Measurements from ENCODE around the gene TMEM126B. TPM values are rescaled to one million over a fixed set of nuclear protein-coding genes. Genes with fewer than 3 reads are reported as not detected.

TMEM126B gene
- total and polyA plus RNA-seq, 10 of the 15 experiments (the other 5 are each of a cell fraction or from before 2014, with no cell fraction given), result 36.9 to 117 (median 70.3) TPM

GRCh38 chr11:85665733-85666132 lies 37.3 kb downstream of the TMEM126B start (continued):
- TF ChIP-seq E4F1 (IDR thresholded peaks at IDR 0.05; ENCODE audit: borderline replicate concordance, partially characterized antibody), result no peak

DNA sequence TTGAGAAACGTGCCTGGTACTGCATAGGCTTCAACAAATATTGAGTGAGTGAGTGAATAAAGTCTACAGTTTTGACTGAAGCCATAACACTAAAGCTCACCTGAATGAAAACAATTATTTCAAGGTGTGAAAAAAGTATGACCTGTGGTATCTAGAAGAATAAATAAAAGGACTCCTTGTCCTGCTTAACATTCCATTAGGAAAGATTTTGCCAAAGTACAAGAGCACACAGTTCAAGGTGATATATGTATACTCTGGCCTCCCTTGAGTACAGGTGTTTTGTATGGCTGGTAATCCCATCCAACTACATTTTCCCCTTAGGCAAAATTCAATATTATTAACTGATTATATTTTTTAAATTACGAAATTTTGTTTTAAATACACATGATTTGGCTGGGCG lies 38.3 kb downstream of the TMEM126B start:
- Histone ChIP-seq H3K4me3 (no peak overlapping the region), H3K9ac (ENCODE audit: control insufficient read depth, insufficient read depth, low read length) (no peak overlapping the region), H3K9me3 (replicated peaks; ENCODE audit: control insufficient read depth, insufficient read depth, low read length) (no peaks in the 10 kb centered on the region), H3K79me2 (ENCODE audit: control insufficient read depth, insufficient read depth, low read length) (peaks cover 35% of the 10 kb centered on the region), H2AFZ (ENCODE audit: control insufficient read depth, low read depth, low read length) (peak overlapping the region; percentile 99; the same call in 1 of the 2 replicates), H3K4me1 (ENCODE audit: control insufficient read depth, insufficient read depth, low read length) (no peaks in the 10 kb centered on the region), H3K36me3 (ENCODE audit: control insufficient read depth in 2 of 2, insufficient read depth in 2 of 2, low read length in 1 of 2) (peaks cover 0 to 8% of the 10 kb centered on the region in 2 experiments; a peak in 1 of 4 replicates), H4K20me1 (ENCODE audit: control insufficient read depth, insufficient read depth) (peaks cover 10% of the 10 kb centered on the region; the same call in 1 of the 2 replicates), H3K27me3 (replicated peaks in 1 of 2; ENCODE audit: control insufficient read depth in 2 of 2, insufficient read depth in 2 of 2, low read length in 1 of 2) (no peaks in the 10 kb centered on the region), H3K4me2 (ENCODE audit: control insufficient read depth, insufficient read depth) (no peak overlapping the region), H3K27ac (ENCODE audit: control insufficient read depth, insufficient read depth) (no peak overlapping the region)
- no peak for ATAC-seq
- intact Hi-C loops (cut with micrococcal nuclease; ENCODE audit: unreplicated experiment) (loop anchor here (10.0 kb wide), 1 partner anchor 628 kb away; no protein-coding TSS in a partner anchor), in situ Hi-C loops (cut with MboI) (no loop called here)
- BruUV-seq (replicated peaks), result no TSS peak
- 73% methylated on average over 3 of the region's 3 CpGs for WGBS (ENCODE audit: insufficient coverage, insufficient replicate concordance, low lambda C conversion rate, missing lambda C conversion rate)
- no peak for DNase-seq (ENCODE audit: low read depth, low spot score)
- ChIA-PET SMC1A (ENCODE audit: uncharacterized antibody, unreplicated experiment) (interaction anchor here (0.8 to 2.3 kb wide), 3 partner anchors 13 to 44 kb away, joined by 3 to 6 read pairs (median 3); partner anchors contain the start of genes DLG2 and TMEM126B), CTCF (interaction anchor here (1.0 to 4.0 kb wide), 2 partner anchors 18 to 19 kb away, joined by 3 to 21 read pairs; partner anchors contain the start of gene TMEM126A), RAD21 (ENCODE audit: unreplicated experiment) (no interaction called here), POLR2A (no interaction called here)
- no peak for FAIRE-seq
- no peak for TF ChIP-seq ASH2L (IDR thresholded peaks at IDR 0.05; ENCODE audit: borderline replicate concordance, low read depth)
- TF ChIP-seq, protein P1, sequence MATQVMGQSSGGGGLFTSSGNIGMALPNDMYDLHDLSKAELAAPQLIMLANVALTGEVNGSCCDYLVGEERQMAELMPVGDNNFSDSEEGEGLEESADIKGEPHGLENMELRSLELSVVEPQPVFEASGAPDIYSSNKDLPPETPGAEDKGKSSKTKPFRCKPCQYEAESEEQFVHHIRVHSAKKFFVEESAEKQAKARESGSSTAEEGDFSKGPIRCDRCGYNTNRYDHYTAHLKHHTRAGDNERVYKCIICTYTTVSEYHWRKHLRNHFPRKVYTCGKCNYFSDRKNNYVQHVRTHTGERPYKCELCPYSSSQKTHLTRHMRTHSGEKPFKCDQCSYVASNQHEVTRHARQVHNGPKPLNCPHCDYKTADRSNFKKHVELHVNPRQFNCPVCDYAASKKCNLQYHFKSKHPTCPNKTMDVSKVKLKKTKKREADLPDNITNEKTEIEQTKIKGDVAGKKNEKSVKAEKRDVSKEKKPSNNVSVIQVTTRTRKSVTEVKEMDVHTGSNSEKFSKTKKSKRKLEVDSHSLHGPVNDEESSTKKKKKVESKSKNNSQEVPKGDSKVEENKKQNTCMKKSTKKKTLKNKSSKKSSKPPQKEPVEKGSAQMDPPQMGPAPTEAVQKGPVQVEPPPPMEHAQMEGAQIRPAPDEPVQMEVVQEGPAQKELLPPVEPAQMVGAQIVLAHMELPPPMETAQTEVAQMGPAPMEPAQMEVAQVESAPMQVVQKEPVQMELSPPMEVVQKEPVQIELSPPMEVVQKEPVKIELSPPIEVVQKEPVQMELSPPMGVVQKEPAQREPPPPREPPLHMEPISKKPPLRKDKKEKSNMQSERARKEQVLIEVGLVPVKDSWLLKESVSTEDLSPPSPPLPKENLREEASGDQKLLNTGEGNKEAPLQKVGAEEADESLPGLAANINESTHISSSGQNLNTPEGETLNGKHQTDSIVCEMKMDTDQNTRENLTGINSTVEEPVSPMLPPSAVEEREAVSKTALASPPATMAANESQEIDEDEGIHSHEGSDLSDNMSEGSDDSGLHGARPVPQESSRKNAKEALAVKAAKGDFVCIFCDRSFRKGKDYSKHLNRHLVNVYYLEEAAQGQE (IDR thresholded peaks at IDR 0.05; ENCODE audit: low read depth, low read length), result no peak

All from GM12878 (cell line).